H1 (cell line): ENCODE measurements around the gene TM4SF20. TPM values are rescaled to one million over a fixed set of nuclear protein-coding genes. Genes with fewer than 3 reads are reported as not detected.

Experiments used
- CTCF ChIA-PET: fragments of 300-600 bp; sonication (Branson Sonifier 250); formaldehyde crosslinking; loops from one replicate; lab custom pipeline; 2021; ENCODE audit not compliant: partially characterized antibody; lab: Charles Lee
- POLR2A ChIA-PET: fragments of 300-600 bp; sonication (Branson Sonifier 250); formaldehyde crosslinking; loops from one replicate; lab custom pipeline; 2021; ENCODE audit warnings: inconsistent platforms; ENCODE audit not compliant: partially characterized antibody; lab: Charles Lee
- DNase-seq, 2 experiments: peaks; one replicate each; pipeline versions ENCODE4 v3.0.0 to v3.0.0-alpha.2; 2010 to 2022; ENCODE audit warnings: low spot score in 2 of 2, low read depth in 1 of 2, mixed read lengths in 1 of 2
- FAIRE-seq: peaks from 2 replicates; lab custom pipeline; 2011; peaks lifted over from hg19 to GRCh38; lab: Jason Lieb, UNC
- H2AFZ ChIP-seq: 2 replicates; pipeline ENCODE4 v1.8.1; 2012; ENCODE audit warnings: low read length, inconsistent platforms
- H2AK5ac ChIP-seq: 2 replicates; pipeline ENCODE4 v1.6.1; 2013; ENCODE audit warnings: low read depth, low read length
- H2BK120ac ChIP-seq: replicated peaks from 2 replicates; pipeline ENCODE3; 2013; ENCODE audit warnings: low read depth, low read length, inconsistent platforms
- H2BK12ac ChIP-seq: 2 replicates; pipeline ENCODE4 v1.6.1; 2013; ENCODE audit warnings: low read depth, low read length
- H2BK15ac ChIP-seq: 2 replicates; pipeline ENCODE4 v1.6.1; 2013; ENCODE audit warnings: low read length
- H2BK20ac ChIP-seq: 2 replicates; pipeline ENCODE4 v1.6.1; 2013; ENCODE audit warnings: low read length
- H2BK5ac ChIP-seq: 2 replicates; pipeline ENCODE4 v1.6.1; 2013; ENCODE audit warnings: low read depth, low read length
- H3K14ac ChIP-seq: 2 replicates; pipeline ENCODE4 v1.6.1; 2013; ENCODE audit warnings: inconsistent platforms; ENCODE audit not compliant: insufficient read length
- H3K18ac ChIP-seq: 2 replicates; pipeline ENCODE4 v1.6.1; 2013; ENCODE audit warnings: low read length; ENCODE audit errors: extremely low read depth
- H3K23ac ChIP-seq: 2 replicates; pipeline ENCODE4 v1.6.1; 2013; ENCODE audit warnings: inconsistent platforms; ENCODE audit not compliant: insufficient read length
- H3K23me2 ChIP-seq: 2 replicates; pipeline ENCODE4 v1.6.1; 2013; ENCODE audit warnings: low read depth, low read length
- H3K27ac ChIP-seq: 2 replicates; pipeline ENCODE4 v1.6.1; 2011; ENCODE audit warnings: low read depth, low read length, inconsistent platforms
- H3K27me3 ChIP-seq, 4 experiments: replicated peaks in 1 of 4; 1 replicate in 1 of 4; 2 replicates in 3 of 4; pipeline versions ENCODE4 v1.6.1 to v1.8.1; 2011 to 2013; ENCODE audit warnings: low read length in 3 of 4, mild to moderate bottlenecking in 3 of 4, inconsistent platforms in 2 of 4, mixed read lengths in 2 of 4, moderate library complexity in 1 of 4; ENCODE audit not compliant: control insufficient read depth in 3 of 4, insufficient read depth in 3 of 4; ENCODE audit errors: extremely low read depth in 1 of 4
- H3K36me3 ChIP-seq, 4 experiments: 2 replicates each; pipeline versions ENCODE4 v1.6.1 to v1.8.1; 2011 to 2013; ENCODE audit warnings: mild to moderate bottlenecking in 4 of 4, low read length in 3 of 4, moderate library complexity in 2 of 4, control low read depth in 1 of 4, inconsistent platforms in 1 of 4; ENCODE audit not compliant: insufficient read depth in 4 of 4, control insufficient read depth in 2 of 4
- H3K4ac ChIP-seq: replicated peaks from 2 replicates; pipeline ENCODE3; 2013; ENCODE audit warnings: low read length, low read depth, mixed read lengths, inconsistent platforms; ENCODE audit not compliant: insufficient read length
- H3K4me1 ChIP-seq, 4 experiments: replicated peaks in 1 of 4; 1 replicate in 1 of 4; 2 replicates in 3 of 4; pipeline versions ENCODE4 v1.6.1 to v1.8.1; 2011 to 2013; ENCODE audit warnings: low read length in 3 of 4, inconsistent platforms in 2 of 4, mixed read lengths in 1 of 4; ENCODE audit not compliant: insufficient read depth in 4 of 4, control insufficient read depth in 3 of 4
- H3K4me2 ChIP-seq, 2 experiments: 2 replicates each; pipeline versions ENCODE4 v1.6.1 to v1.8.1; 2011 to 2013; ENCODE audit warnings: low read depth in 2 of 2, low read length in 2 of 2, control low read depth in 1 of 2, inconsistent platforms in 1 of 2, mild to moderate bottlenecking in 1 of 2; ENCODE audit not compliant: insufficient read depth in 1 of 2
- H3K4me3 ChIP-seq, 4 experiments: fragments of 200-600, 300-600 bp in 1 of 4; sonication (generic), shearing (Covaris generic), sonication (Bioruptor Twin) in 1 of 4; 2 replicates each; pipeline versions ENCODE4 v1.5.1 to v1.8.1; 2011 to 2016; ENCODE audit warnings: low read length in 4 of 4, low read depth in 3 of 4, control low read depth in 2 of 4, inconsistent platforms in 2 of 4, mild to moderate bottlenecking in 2 of 4, mixed read lengths in 1 of 4, moderate library complexity in 1 of 4; ENCODE audit not compliant: insufficient read depth in 2 of 4; ENCODE audit errors: extremely low read depth in 1 of 4
- H3K56ac ChIP-seq: replicated peaks from 2 replicates; pipeline ENCODE3; 2013; ENCODE audit warnings: low read depth, mild to moderate bottlenecking, mixed read lengths, low read length, inconsistent platforms; ENCODE audit not compliant: insufficient read length
- H3K79me1 ChIP-seq: 2 replicates; pipeline ENCODE4 v1.6.1; 2013; ENCODE audit warnings: low read depth, low read length, control low read depth
- H3K79me2 ChIP-seq, 2 experiments: 2 replicates each; pipeline versions ENCODE4 v1.6.1 to v1.8.1; 2012 to 2013; ENCODE audit warnings: low read length in 2 of 2, mild to moderate bottlenecking in 2 of 2, inconsistent platforms in 1 of 2; ENCODE audit not compliant: insufficient read depth in 2 of 2, control insufficient read depth in 1 of 2
- H3K9ac ChIP-seq, 4 experiments: replicated peaks in 1 of 4; 1 replicate in 1 of 4; 2 replicates in 3 of 4; pipeline versions ENCODE4 v1.6.1 to v1.8.1; 2011 to 2013; ENCODE audit warnings: low read depth in 3 of 4, low read length in 3 of 4, control low read depth in 2 of 4, mild to moderate bottlenecking in 2 of 4, moderate library complexity in 2 of 4, inconsistent platforms in 1 of 4; ENCODE audit errors: extremely low read depth in 1 of 4
- H3K9me3 ChIP-seq, 2 experiments: 2 replicates each; pipeline versions ENCODE4 v1.6.1 to v1.8.1; 2012 to 2013; ENCODE audit warnings: mild to moderate bottlenecking in 2 of 2, moderate library complexity in 2 of 2, control low read depth in 1 of 2, inconsistent platforms in 1 of 2, low read depth in 1 of 2, low read length in 1 of 2, mixed read lengths in 1 of 2; ENCODE audit not compliant: insufficient read depth in 2 of 2
- H4K20me1 ChIP-seq, 2 experiments: replicated peaks in 1 of 2; 2 replicates each; pipeline versions ENCODE3 to v1.8.1; 2011 to 2013; ENCODE audit warnings: inconsistent platforms in 2 of 2, low read length in 2 of 2, mild to moderate bottlenecking in 1 of 2; ENCODE audit not compliant: insufficient read depth in 2 of 2, control insufficient read depth in 1 of 2
- H4K5ac ChIP-seq: 2 replicates; pipeline ENCODE4 v1.6.1; 2013; ENCODE audit warnings: low read length, low read depth, mixed read lengths, inconsistent platforms; ENCODE audit not compliant: insufficient read length
- H4K8ac ChIP-seq: 2 replicates; pipeline ENCODE4 v1.8.0; 2013; ENCODE audit warnings: mild to moderate bottlenecking, moderate library complexity, low read length, inconsistent platforms; ENCODE audit not compliant: insufficient read depth; ENCODE audit errors: extremely low read depth
- H4K91ac ChIP-seq: replicated peaks from 2 replicates; pipeline ENCODE3; 2013; ENCODE audit warnings: low read length, mixed read lengths, inconsistent platforms; ENCODE audit not compliant: insufficient read length
- CBX5 ChIP-seq: fragments of 300-800, 300-1000 bp; sonication (generic); IDR thresholded peaks from 2 replicates; pipeline ENCODE4 v1.7.1; 2016; ENCODE audit warnings: antibody characterized with exemption, low read length, low read depth
- CREB1 ChIP-seq: IDR thresholded peaks from 2 replicates; pipeline ENCODE4 v1.6.1; 2012; ENCODE audit warnings: inconsistent platforms
- KDM1A ChIP-seq: fragments of 200-600, 300-600 bp; sonication (generic); IDR thresholded peaks from 2 replicates; pipeline ENCODE4 v1.7.1; 2016; ENCODE audit warnings: mild to moderate bottlenecking, low read length, borderline replicate concordance
- RAD21 ChIP-seq, 2 experiments: IDR thresholded peaks in 1 of 2; conservative IDR thresholded peaks in 1 of 2; 2 replicates each; pipeline ENCODE4 v1.6.1; 2011; ENCODE audit warnings: low read depth in 2 of 2, low read length in 2 of 2, improper control_type of control experiment in 1 of 2, inconsistent platforms in 1 of 2, mild to moderate bottlenecking in 1 of 2, moderate library complexity in 1 of 2
- RXRA ChIP-seq: IDR thresholded peaks from 2 replicates; pipeline ENCODE4 v1.6.1; 2011; ENCODE audit warnings: low read depth, mild to moderate bottlenecking, low read length, moderate library complexity; ENCODE audit not compliant: insufficient read depth
- SP2 ChIP-seq: IDR thresholded peaks from 2 replicates; pipeline ENCODE4 v1.6.1; 2012; ENCODE audit warnings: mild to moderate bottlenecking, low read length, inconsistent platforms
- TAF7 ChIP-seq: optimal IDR thresholded peaks from 2 replicates; pipeline ENCODE3; 2011; ENCODE audit warnings: low read depth, mild to moderate bottlenecking, inconsistent platforms, low read length, moderate library complexity, borderline replicate concordance
- TBP ChIP-seq: IDR thresholded peaks from 2 replicates; pipeline ENCODE4 v1.6.1; 2011; ENCODE audit warnings: low read depth, low read length, improper control_type of control experiment
- YY1 ChIP-seq: IDR thresholded peaks from 2 replicates; pipeline ENCODE4 v1.6.1; 2011; ENCODE audit warnings: low read depth, mild to moderate bottlenecking, low read length
- WGBS, 2 experiments: shearing (Covaris generic) in 1 of 2; methylation state at CpG; one replicate each; pipeline versions ENCODE4 v1.1.6 to v1.1.7; 2013 to 2015; ENCODE audit warnings: low lambda C conversion rate in 2 of 2, mixed read lengths in 2 of 2, inconsistent platforms in 1 of 2, low coverage in 1 of 2, missing lambda C conversion rate in 1 of 2; ENCODE audit not compliant: insufficient replicate concordance in 2 of 2, insufficient coverage in 1 of 2, insufficient read length in 1 of 2; ENCODE audit errors: extremely low coverage in 1 of 2, missing lambda C conversion rate in 1 of 2; 5-methylcytosine and 5-hydroxymethylcytosine counted together
- polyA plus RNA-seq, 7 experiments: library from polyadenylated mRNA; depleted of rRNA in 3 of 7; stranded (reverse) in 5 of 7; unstranded in 2 of 7; fragments of >200 nt in 5 of 7; fragments of 200-250 nt in 2 of 7; gene quantifications; 1 replicate in 5 of 7; 2 replicates in 1 of 7; 4 replicates in 1 of 7; pipeline versions ENCODE4 v1.2.1 to v1.2.3, GENCODE V29; 2011 to 2013; ENCODE audit warnings: missing spikeins in 2 of 7, mixed read lengths in 2 of 7
- total RNA-seq: library from RNA; stranded (reverse); fragmentation: NEBNext Ultra II Directional; extraction: Animal tissue kit (Norgen Biotek cat#: 25700); gene quantifications from 2 replicates; pipeline ENCODE4 v1.2.1, GENCODE V29; 2021
- TF ChIP-seq, protein P1 (sequence below): IDR thresholded peaks from 2 replicates; pipeline ENCODE4 v1.6.1; 2012; ENCODE audit warnings: low read length, inconsistent platforms
- TF ChIP-seq, protein P2 (sequence below): IDR thresholded peaks from 2 replicates; pipeline ENCODE4 v1.6.1; 2011; ENCODE audit warnings: low read length, improper control_type of control experiment

The TM4SF20 gene
- total and polyA plus RNA-seq, 2 of the 8 experiments (the other 6 are each of a cell fraction or from before 2014, with no cell fraction given): not detected

DNA sequence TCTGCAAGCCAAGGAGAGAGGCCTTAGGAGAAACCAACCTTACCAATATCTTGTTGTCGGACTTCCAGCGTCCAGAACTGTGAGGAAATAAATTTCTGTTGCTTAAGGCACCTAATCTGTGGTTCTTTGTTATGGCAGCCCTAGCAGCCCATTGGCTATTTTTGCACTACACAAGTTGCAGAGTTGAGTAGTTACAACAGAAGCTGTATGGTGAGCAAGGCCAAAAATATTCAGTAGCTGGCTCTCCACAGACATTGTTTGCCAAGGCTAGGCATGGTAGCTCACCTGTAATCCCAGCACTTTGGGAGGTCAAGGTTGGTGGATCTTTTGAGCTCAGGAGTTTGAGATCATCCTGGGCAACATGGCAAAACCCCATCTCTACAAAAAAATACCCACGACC lies 35.7 kb upstream of the TM4SF20 start:
- no peak overlapping the region for H2AK5ac ChIP-seq
- no peak overlapping the region for H3K14ac ChIP-seq
- no peaks in the 10 kb centered on the region for H3K23me2 ChIP-seq
- POLR2A ChIA-PET: no interaction called here
- CTCF ChIA-PET: interaction anchor here (0.7 to 1.9 kb wide), 2 partner anchors 9 to 35 kb away, joined by 4 to 7 read pairs; no protein-coding TSS in a partner anchor
- no peak overlapping the region for H2BK120ac ChIP-seq
- H3K9me3 ChIP-seq: no peaks in the 10 kb centered on the region
- no peak overlapping the region for H3K18ac ChIP-seq
- H3K4me1 ChIP-seq: no peaks in the 10 kb centered on the region
- H3K9ac ChIP-seq: no peak overlapping the region
- H2BK5ac ChIP-seq: no peak overlapping the region
- FAIRE-seq: no peak
- H3K79me2 ChIP-seq: no peaks in the 10 kb centered on the region
- H3K23ac ChIP-seq: no peak overlapping the region
- no peak overlapping the region for H2BK20ac ChIP-seq
- no peaks in the 10 kb centered on the region for H3K36me3 ChIP-seq
- H3K27me3 ChIP-seq: no peaks in the 10 kb centered on the region
- no peak overlapping the region for H2BK12ac ChIP-seq
- H3K79me1 ChIP-seq: no peaks in the 10 kb centered on the region
- 83% methylated on average over 3 of the region's 3 CpGs; no CpG with 5 or more reads in 1 of the 2 experiments for WGBS, 2 experiments
- no peak overlapping the region for H3K4me3 ChIP-seq
- H3K4me2 ChIP-seq: no peak overlapping the region
- no peak for DNase-seq
- H3K56ac ChIP-seq: no peak overlapping the region
- H4K5ac ChIP-seq: no peak overlapping the region
- H4K91ac ChIP-seq: no peak overlapping the region
- no peak overlapping the region for H2AFZ ChIP-seq
- no peak overlapping the region for H3K27ac ChIP-seq
- 0 out of 2 replicates have a peak overlapping the region, but pooled peaks have one; percentile 3 for H4K8ac ChIP-seq
- H4K20me1 ChIP-seq: no peaks in the 10 kb centered on the region
- no peak overlapping the region for H3K4ac ChIP-seq
- no peak overlapping the region for H2BK15ac ChIP-seq
- no peak for TF ChIP-seq TBP
- no peak for TF ChIP-seq CBX5
- no peak for TF ChIP-seq KDM1A
- TF ChIP-seq, protein P1, sequence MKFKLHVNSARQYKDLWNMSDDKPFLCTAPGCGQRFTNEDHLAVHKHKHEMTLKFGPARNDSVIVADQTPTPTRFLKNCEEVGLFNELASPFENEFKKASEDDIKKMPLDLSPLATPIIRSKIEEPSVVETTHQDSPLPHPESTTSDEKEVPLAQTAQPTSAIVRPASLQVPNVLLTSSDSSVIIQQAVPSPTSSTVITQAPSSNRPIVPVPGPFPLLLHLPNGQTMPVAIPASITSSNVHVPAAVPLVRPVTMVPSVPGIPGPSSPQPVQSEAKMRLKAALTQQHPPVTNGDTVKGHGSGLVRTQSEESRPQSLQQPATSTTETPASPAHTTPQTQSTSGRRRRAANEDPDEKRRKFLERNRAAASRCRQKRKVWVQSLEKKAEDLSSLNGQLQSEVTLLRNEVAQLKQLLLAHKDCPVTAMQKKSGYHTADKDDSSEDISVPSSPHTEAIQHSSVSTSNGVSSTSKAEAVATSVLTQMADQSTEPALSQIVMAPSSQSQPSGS: no peak
- no peak for TF ChIP-seq SP2
- no peak for TF ChIP-seq RXRA
- TF ChIP-seq YY1: no peak
- TF ChIP-seq, protein P2, sequence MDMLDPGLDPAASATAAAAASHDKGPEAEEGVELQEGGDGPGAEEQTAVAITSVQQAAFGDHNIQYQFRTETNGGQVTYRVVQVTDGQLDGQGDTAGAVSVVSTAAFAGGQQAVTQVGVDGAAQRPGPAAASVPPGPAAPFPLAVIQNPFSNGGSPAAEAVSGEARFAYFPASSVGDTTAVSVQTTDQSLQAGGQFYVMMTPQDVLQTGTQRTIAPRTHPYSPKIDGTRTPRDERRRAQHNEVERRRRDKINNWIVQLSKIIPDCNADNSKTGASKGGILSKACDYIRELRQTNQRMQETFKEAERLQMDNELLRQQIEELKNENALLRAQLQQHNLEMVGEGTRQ: no peak
- TF ChIP-seq RAD21 (IDR thresholded peaks at IDR 0.05 in 1 of 2, conservative IDR thresholded peaks at IDR 0.05 in 1 of 2; ENCODE audit: low read depth in 2 of 2, low read length in 2 of 2): no peak
- TF ChIP-seq TAF7: no peak
- TF ChIP-seq CREB1: no peak
